GM12873 (cell line): ENCODE results near the gene CNNM4.

Experiments
- TF ChIP-seq, protein P1 (sequence below): IDR thresholded peaks from 2 replicates; pipeline ENCODE4 v1.5.1; 2012; ENCODE audit warnings: low read depth, mild to moderate bottlenecking, moderate library complexity, low read length, control low read depth; ENCODE audit not compliant: insufficient read depth; ENCODE audit errors: missing control alignments

Gene CNNM4

DNA sequence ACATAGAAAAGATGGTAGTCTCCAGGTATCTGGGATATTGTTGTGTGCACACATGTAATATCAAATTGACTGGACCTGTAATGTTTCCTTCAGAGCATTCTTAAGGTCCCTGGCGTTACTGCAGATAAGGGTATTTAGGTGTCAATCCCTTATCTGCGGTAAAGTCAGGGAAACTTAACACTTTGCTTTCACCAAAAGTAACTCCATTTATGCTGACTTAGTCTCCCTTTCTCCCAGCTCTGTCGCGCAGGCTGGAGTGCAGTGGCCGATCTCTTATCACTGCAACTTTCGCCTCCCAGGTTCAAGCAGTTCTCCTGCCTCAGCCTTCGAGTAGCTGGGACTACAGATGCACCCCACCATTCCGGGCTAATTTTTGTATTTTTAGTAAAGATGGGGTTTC lies 57.2 kb downstream of the CNNM4 start:
- TF ChIP-seq, protein P1, sequence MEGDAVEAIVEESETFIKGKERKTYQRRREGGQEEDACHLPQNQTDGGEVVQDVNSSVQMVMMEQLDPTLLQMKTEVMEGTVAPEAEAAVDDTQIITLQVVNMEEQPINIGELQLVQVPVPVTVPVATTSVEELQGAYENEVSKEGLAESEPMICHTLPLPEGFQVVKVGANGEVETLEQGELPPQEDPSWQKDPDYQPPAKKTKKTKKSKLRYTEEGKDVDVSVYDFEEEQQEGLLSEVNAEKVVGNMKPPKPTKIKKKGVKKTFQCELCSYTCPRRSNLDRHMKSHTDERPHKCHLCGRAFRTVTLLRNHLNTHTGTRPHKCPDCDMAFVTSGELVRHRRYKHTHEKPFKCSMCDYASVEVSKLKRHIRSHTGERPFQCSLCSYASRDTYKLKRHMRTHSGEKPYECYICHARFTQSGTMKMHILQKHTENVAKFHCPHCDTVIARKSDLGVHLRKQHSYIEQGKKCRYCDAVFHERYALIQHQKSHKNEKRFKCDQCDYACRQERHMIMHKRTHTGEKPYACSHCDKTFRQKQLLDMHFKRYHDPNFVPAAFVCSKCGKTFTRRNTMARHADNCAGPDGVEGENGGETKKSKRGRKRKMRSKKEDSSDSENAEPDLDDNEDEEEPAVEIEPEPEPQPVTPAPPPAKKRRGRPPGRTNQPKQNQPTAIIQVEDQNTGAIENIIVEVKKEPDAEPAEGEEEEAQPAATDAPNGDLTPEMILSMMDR: no peak

DNA sequence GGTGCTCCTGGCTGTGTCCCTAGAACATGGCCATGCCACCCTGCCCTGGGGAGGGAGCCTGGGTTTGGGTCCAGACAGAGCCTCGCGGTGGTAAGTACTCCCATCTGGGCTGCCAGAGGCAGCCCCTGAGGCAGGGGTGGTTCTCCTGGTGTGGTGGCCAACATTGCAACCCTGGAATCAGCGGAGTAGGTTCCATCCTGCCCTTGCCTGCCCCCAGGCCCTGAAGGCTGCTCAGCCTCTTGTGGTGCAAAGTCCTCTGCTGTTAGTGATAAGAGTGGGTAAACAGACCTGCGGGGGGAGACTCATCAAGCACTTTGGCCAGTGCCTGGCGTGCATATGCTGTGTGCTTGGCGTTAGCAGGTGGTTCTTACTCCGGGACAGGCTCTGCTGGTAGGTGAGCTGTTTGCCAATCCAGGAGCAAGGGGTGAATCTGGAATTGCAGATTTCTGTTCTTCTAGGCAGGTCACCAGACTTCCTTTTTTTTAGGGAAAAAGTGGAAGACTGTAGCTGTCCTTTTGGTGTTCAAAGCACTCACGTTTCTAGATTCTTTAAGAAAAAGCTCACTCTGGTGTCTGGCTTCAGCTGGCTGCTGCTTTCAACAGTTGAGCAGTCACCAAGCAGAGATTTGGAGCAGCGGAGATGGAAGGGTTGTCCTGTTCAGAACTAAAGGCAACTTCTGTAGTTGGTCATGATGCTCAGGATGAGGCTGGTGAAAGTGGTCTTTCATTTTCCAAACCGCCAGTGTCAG lies 58.6 kb downstream of the CNNM4 start:
- TF ChIP-seq, protein P1: no peak

DNA sequence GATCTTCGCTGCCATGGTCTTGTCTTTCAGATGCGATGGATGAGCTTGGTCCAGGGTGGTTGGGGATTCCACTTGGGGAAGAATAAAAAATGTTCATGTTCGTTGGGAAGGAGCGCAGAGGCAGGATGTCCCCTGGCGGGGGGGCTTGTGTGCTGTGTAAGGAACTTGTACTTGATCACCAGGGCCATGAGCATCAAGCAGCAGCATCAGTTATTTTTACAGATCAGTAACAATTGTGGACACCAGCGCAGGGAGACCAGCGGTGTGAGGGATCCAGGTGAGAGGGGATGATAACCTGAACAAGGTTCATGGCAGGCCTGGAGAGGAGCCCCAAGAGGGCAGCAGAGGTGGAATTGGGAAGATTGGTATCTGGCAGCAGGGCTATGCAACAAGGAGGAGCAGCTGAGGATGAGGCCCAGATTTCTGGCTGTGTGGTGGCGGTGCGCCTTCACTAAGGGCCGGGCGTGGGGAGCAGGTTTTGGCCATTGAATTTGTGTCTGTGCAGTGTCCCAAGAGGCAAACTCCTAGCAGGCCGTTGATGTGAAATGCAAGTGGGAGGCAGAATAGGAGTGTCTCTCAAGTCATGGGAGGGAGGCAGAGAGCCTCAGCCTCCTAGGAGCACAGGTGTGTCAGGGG lies 59.3 kb downstream of the CNNM4 start:
- TF ChIP-seq, protein P1: no peak

DNA sequence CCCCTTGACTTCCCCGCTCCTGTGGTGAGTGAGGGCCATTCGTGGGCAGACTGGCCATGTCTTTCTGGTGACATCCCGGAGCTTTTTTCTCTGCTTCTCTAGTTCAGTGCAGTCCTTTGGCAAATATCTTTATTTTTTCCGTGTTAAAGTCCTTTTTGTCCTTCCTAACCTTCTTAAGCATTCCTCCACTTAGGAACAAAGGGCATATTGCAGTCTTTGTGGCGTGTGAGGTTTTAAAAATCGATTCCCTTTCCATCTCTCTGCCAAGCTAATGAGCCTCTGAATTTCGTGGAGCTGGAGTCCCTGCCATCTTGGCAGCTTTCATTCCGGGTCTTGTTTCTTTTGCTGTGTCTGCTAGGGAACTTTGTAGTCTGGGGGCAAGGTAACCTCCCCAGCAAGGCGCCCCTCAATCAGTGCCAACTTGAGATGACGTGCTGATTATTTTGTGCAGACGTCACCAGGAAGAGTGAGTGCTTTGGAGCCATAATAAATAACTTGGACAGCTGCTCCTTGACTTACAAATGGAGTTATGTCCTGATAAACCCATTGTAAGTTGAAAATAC lies 60.5 kb downstream of the CNNM4 start:
- TF ChIP-seq, protein P1: no peak

DNA sequence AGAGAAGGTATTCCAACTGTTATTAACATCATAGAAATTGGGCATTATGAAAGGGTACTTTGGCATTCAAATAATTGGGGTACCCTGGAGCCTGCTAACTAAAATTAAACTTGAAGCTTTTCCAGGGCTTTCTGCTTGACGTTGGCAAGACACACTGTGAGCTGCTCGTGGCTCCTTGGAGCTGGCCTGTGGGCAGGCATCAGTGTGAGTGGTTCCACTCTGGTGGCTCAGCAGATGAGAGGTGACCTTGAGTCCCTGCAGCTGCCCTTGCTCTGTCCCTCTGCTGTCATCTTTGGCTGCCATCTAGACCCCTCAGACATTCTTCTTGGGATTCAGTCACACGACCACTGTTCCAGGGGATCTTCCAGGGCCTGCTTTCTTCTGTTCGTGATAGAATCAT lies 62.1 kb downstream of the CNNM4 start:
- TF ChIP-seq, protein P1: no peak

DNA sequence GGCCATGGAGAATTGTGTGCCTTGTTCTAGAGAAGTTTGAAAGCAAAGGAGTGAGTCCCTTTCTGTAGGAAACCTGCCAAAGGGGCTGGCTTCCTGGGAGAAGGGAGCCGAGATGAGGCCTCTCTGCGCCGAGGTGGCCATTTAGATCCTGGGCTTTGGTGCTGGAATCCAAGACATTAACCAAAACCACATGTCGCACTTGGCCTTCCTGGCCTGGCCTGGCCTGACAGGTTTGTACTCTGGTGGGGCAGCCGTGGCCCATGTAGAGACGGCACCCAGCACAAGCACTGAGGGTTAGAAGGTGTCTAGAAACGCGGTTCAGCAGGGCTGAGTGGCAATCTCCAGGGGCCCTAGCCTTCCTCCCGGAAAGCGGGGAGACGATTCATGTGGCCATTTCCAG lies 62.5 kb downstream of the CNNM4 start:
- TF ChIP-seq, protein P1: no peak

DNA sequence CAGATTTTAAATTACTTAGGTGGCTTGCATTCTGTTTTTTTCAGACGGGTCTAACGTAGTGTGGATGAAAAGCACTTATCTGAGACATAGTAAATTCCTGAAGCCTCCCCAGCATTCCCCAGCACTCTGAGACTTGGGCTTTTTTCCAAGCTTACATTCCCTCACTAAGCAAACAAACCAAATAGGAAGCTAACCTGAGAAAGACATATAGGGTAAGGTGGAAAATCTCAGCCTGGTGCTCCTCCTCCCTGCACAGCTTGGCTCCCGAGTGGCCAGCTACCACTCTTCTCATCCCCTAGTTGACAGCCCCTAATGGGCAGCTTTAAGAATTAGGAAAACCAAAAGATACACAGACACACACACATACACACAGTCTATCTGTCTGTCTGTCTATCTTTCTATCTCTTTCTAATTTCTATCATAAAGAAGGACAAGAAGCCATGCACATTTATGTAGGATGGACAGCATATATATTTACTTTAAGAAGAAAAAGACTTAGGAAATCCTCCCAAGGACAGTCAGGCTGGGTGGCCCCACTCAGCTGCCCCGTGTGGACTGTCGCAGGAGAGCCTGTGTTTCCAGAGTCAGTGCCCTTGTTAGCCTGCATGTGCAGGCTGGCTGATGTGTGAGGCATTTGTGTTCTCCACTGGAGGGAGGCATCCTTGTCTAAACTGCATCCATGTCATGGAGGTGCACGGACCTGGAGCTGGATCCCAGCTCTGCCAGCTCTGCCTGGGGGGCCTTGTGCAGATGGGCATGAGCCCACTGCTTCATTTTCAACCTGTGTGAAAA lies 63.6 kb downstream of the CNNM4 start:
- TF ChIP-seq, protein P1: no peak
